ENCODE data around the gene KCNQ4.

The KCNQ4 gene

DNA sequence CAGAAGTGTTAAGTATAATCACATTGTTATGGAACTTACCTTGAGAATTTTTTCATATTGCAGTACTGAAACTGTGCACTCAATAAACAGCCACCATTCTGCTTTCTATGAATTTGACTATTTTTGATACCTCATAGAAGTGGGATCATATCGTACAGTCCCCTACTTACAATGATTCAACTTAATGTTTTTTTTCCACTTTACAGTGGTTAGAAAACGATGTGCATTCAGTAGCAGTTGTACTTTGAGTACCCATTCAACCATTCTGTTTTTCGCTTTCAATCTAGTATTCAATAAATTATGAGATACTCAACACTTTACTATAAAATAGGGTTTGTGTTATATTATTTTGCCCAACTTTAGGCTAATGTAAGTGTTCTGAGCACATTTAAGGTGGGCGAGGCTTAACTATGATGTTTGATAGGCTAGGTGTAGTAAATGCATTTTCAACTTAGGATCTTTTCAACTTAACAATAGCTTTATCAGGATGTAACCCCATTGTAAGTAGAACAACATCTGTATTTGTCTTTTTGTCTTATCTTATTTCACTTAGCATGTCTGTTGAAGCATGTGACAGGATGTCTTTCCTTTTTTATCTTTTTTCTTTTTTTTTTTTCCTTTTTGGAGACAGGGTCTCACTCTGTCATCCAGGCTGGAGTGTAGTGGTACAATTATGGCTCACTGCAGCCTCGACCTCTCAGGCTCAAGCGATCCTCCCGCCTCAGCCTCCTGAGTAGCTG is 42.4 kb upstream of the KCNQ4 start:
- TF ChIP-seq, protein P1, sequence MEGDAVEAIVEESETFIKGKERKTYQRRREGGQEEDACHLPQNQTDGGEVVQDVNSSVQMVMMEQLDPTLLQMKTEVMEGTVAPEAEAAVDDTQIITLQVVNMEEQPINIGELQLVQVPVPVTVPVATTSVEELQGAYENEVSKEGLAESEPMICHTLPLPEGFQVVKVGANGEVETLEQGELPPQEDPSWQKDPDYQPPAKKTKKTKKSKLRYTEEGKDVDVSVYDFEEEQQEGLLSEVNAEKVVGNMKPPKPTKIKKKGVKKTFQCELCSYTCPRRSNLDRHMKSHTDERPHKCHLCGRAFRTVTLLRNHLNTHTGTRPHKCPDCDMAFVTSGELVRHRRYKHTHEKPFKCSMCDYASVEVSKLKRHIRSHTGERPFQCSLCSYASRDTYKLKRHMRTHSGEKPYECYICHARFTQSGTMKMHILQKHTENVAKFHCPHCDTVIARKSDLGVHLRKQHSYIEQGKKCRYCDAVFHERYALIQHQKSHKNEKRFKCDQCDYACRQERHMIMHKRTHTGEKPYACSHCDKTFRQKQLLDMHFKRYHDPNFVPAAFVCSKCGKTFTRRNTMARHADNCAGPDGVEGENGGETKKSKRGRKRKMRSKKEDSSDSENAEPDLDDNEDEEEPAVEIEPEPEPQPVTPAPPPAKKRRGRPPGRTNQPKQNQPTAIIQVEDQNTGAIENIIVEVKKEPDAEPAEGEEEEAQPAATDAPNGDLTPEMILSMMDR (conservative IDR thresholded peaks at IDR 0.05; ENCODE audit: low read length), result no peak
- no peak for DNase-seq (ENCODE audit: low read depth)
- H3K4me3 ChIP-seq (ENCODE audit: low read length), result no peak overlapping the region

DNA sequence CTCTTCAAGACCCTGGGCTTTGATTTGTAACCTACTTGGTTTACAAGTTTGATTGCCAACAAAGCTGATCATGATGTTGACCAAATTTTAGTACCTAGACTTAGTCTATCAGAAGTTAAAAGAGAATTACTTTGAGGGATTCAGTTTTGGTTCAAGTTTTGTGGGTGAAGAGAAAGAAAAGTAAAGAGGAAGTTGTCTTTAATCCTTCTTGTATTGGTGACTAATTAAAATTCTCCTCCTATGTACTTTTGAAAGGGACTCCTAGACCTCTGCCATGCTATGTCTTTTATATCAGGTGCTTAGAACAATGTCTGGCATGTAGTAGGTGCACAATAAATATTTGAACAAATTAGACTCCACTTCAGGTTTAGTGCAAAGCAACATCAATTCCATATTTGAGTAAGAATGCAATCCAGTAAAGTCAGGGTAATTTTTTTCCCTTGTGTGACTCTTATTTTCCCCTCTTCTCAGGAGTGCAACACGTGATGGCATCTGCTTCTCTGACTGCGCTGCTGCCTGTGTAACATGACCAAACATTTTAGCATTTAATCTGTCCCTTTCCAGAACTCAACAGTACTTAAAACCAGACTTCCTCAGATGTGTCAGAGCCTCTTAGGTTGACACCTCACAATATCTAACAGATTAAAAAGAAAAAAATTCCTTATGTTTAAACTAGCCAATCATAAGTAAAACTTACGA is 41.1 kb upstream of the KCNQ4 start:
- DNase-seq (ENCODE audit: low read depth), result no peak
- TF ChIP-seq, protein P1 (conservative IDR thresholded peaks at IDR 0.05; ENCODE audit: low read length), result no peak
- no peak overlapping the region for H3K4me3 ChIP-seq (ENCODE audit: low read length)

DNA sequence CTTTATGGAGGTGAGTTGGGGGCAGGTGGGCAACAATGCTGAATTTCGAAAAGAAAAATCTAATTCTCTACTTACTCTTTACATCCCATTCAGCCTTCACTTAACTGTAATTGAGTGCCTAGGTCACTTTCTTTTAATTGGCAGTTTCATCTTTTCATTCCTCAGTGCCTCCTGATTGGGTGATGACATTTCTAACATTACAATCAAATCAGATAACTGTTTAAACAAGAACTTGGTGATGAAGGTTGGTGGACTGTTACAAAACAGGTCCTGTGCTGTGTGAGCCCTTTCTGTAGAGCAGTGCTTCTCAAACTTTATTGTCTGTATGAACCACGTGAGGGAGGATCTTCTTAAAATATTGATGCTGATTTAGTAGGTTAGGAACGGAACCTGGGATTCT is 40.1 kb upstream of the KCNQ4 start:
- TF ChIP-seq, protein P1 (conservative IDR thresholded peaks at IDR 0.05; ENCODE audit: low read length), result no peak
- no peak for DNase-seq (ENCODE audit: low read depth)
- no peak overlapping the region for H3K4me3 ChIP-seq (ENCODE audit: low read length)

DNA sequence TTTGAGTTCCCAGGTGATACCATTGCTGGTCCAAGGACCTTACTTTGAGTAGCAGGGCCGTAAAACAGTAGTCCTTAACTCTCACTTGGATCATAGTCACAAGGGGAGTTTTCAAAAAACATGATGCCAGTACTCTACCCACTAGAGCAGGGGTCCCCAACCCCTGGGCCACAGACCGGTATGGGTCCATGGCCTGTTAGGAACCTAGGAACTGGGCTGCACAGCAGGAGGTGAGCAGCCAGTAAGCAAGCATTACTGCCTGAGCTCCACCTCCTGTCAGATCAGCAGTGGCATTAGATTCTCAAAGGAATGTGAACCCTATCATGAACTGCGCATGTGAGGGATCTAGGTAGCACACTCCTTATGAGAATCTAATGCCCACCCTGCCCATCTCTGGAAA is 39.7 kb upstream of the KCNQ4 start:
- DNase-seq (ENCODE audit: low read depth), result no peak
- TF ChIP-seq, protein P1 (conservative IDR thresholded peaks at IDR 0.05; ENCODE audit: low read length), result no peak
- H3K4me3 ChIP-seq (ENCODE audit: low read length), result no peak overlapping the region

DNA sequence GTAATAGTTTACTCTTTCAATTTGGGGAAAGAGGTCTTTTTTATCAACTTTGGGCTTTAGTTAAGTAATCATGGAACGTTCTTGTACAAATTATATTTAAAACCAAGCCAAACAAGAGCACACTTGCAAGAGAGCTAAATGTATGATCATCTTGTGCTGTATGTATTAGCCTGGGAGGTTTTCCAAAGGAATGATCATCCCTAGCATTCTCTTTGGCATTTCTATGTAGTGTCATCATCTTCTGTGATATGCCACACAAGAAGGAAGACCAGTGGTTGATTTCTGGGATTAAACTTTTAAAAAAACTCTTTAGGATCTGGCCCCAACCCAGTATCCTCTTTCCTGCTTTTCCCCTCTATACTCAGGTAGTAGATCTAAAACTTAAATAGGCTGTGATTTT is 38.4 kb upstream of the KCNQ4 start:
- H3K4me3 ChIP-seq (ENCODE audit: low read length), result no peak overlapping the region
- TF ChIP-seq, protein P1 (conservative IDR thresholded peaks at IDR 0.05; ENCODE audit: low read length), result no peak
- peak; percentile 86 for DNase-seq (ENCODE audit: low read depth)

DNA sequence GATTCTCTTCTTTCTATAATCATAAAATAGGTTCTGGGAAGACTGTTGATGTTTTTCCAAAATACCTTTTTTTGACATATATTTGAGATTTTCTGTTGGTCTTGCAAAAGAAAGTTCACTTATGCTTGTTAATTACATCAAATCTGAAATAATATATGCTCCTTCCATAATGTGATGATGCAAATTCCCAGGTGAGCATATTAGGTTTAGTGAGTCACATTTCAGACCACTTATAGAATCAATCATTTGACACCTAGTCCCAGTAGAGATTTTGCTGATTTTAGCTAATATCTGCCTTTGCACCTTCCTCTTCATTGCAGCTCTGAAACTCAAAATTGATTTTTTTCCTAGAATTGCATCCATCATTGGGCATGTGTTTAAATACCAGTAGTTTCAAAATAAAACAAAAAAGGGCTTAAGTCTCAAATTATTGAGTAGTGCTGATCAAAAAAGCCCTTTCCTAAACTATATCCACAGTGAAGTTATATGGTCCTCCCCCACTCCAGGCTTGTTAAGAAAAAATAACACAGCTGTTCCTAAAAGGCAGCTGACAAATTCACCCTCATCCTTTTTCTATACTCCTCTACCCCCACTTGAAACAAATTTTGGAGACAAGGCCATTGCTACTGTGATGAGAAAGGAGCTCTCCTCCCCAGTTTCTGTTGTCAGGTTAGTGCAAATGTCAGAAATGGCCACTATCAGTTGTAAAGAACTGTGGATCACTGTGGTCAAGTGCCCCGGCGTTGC is 37.1 kb upstream of the KCNQ4 start:
- TF ChIP-seq, protein P1 (conservative IDR thresholded peaks at IDR 0.05; ENCODE audit: low read length), result no peak
- DNase-seq (ENCODE audit: low read depth), result no peak
- no peak overlapping the region for H3K4me3 ChIP-seq (ENCODE audit: low read length)
